ENCODE results near the gene GXYLT1.

DNA sequence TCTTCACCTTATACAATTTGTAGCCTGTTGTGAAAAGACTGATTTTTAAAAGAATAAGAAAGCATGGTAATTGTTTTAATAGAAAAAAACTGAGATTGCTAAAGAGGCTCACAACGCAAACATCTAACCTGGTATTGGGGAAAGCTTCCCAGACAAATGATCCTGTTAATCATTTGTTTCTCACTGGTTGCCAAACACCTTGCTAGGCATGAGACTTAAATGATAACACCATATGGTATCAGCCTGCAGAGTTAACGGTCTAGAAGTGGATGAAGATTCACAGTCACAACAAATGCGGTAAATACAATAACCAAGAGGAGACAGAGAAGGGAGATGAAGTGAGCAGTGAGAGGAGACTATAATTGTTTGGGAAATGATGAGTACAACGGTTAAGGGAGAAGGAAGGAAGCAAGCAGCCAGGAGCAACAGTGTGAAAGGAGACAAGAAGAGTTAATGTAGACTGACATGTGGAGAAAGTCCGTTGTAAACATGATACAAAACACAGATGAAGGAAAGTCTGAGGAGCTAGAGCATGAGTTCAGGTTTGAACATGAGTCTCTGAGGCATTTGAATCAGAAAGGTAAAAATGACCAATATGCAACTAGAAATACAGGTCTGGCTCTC is 19.8 kb downstream of the GXYLT1 start:
- TF ChIP-seq, protein P1, sequence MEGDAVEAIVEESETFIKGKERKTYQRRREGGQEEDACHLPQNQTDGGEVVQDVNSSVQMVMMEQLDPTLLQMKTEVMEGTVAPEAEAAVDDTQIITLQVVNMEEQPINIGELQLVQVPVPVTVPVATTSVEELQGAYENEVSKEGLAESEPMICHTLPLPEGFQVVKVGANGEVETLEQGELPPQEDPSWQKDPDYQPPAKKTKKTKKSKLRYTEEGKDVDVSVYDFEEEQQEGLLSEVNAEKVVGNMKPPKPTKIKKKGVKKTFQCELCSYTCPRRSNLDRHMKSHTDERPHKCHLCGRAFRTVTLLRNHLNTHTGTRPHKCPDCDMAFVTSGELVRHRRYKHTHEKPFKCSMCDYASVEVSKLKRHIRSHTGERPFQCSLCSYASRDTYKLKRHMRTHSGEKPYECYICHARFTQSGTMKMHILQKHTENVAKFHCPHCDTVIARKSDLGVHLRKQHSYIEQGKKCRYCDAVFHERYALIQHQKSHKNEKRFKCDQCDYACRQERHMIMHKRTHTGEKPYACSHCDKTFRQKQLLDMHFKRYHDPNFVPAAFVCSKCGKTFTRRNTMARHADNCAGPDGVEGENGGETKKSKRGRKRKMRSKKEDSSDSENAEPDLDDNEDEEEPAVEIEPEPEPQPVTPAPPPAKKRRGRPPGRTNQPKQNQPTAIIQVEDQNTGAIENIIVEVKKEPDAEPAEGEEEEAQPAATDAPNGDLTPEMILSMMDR (IDR thresholded peaks at IDR 0.05 in 8 of 11, conservative IDR thresholded peaks at IDR 0.05 in 3 of 11) = no peak
- no peak for TF ChIP-seq POLR2A (IDR thresholded peaks at IDR 0.05)

Data from spleen (tissue), 7 donors.